Osteocyte (in vitro differentiated cells): ENCODE results near the gene OSBPL6. TPM values are rescaled to one million over a fixed set of nuclear protein-coding genes. Genes with fewer than 3 reads are reported as not detected.

Experiments
- DNase-seq: peaks from one replicate; pipeline ENCODE4 v3.0.0; 2021; ENCODE audit warnings: mixed read lengths; ENCODE audit not compliant: unreplicated experiment; ENCODE audit errors: extremely low spot score
- H3K27ac Mint-ChIP-seq: one replicate; pipeline ENCODE4 v1.8.0; 2021; ENCODE audit warnings: mild to moderate bottlenecking, mixed read lengths; ENCODE audit not compliant: unreplicated experiment
- H3K27me3 Mint-ChIP-seq: one replicate; pipeline ENCODE4 v1.8.0; 2021; ENCODE audit warnings: mixed read lengths; ENCODE audit not compliant: unreplicated experiment
- H3K36me3 Mint-ChIP-seq: one replicate; pipeline ENCODE4 v1.8.0; 2021; ENCODE audit warnings: mixed read lengths; ENCODE audit not compliant: unreplicated experiment
- H3K4me1 Mint-ChIP-seq: one replicate; pipeline ENCODE4 v1.8.0; 2021; ENCODE audit warnings: mixed read lengths; ENCODE audit not compliant: unreplicated experiment
- H3K4me3 Mint-ChIP-seq: one replicate; pipeline ENCODE4 v1.8.0; 2021; ENCODE audit warnings: mild to moderate bottlenecking, moderate library complexity, mixed read lengths; ENCODE audit not compliant: unreplicated experiment
- H3K9me3 Mint-ChIP-seq: one replicate; pipeline ENCODE4 v1.8.0; 2021; ENCODE audit warnings: mixed read lengths; ENCODE audit not compliant: unreplicated experiment
- total RNA-seq: library from RNA; stranded (reverse); gene quantifications from 2 replicates; pipeline ENCODE4 v1.2.1, GENCODE V29; 2021
- TF ChIP-seq, protein P1 (sequence below): fragments of 200-600 bp; sonication (generic); IDR thresholded peaks from 2 replicates; pipeline ENCODE4 v1.5.0; 2021; ENCODE audit warnings: antibody characterized with exemption, mild to moderate bottlenecking, moderate library complexity

The OSBPL6 gene
- total RNA-seq, 1 donor from 2014 or later, result 3.9 TPM

DNA sequence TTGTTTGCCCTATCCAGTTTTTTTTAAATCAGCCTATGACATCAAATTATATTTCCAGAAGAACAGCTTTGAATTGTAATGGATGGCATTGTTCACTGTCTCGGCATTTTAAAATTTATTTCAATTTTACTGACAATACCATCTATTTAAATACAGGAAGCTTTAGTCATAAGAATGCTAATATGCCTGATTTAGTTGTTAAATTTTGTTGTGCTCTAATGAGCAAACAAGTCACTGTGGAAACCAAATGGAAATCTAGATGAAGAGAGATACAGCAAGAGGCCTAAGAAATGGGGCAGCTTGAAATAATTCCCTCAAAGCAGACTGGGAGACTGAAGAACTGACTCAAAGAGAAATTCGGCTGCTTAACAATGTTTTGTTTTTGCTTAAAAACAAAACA, 76.8 kb downstream of the OSBPL6 start:
- Mint-ChIP-seq H3K27me3 (no peaks in the 10 kb centered on the region), H3K4me1 (no peaks in the 10 kb centered on the region), H3K9me3 (no peaks in the 10 kb centered on the region), H3K36me3 (no peaks in the 10 kb centered on the region), H3K27ac (no peak overlapping the region), H3K4me3 (no peak overlapping the region)
- no peak for DNase-seq
- TF ChIP-seq, protein P1, sequence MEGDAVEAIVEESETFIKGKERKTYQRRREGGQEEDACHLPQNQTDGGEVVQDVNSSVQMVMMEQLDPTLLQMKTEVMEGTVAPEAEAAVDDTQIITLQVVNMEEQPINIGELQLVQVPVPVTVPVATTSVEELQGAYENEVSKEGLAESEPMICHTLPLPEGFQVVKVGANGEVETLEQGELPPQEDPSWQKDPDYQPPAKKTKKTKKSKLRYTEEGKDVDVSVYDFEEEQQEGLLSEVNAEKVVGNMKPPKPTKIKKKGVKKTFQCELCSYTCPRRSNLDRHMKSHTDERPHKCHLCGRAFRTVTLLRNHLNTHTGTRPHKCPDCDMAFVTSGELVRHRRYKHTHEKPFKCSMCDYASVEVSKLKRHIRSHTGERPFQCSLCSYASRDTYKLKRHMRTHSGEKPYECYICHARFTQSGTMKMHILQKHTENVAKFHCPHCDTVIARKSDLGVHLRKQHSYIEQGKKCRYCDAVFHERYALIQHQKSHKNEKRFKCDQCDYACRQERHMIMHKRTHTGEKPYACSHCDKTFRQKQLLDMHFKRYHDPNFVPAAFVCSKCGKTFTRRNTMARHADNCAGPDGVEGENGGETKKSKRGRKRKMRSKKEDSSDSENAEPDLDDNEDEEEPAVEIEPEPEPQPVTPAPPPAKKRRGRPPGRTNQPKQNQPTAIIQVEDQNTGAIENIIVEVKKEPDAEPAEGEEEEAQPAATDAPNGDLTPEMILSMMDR, result no peak

DNA sequence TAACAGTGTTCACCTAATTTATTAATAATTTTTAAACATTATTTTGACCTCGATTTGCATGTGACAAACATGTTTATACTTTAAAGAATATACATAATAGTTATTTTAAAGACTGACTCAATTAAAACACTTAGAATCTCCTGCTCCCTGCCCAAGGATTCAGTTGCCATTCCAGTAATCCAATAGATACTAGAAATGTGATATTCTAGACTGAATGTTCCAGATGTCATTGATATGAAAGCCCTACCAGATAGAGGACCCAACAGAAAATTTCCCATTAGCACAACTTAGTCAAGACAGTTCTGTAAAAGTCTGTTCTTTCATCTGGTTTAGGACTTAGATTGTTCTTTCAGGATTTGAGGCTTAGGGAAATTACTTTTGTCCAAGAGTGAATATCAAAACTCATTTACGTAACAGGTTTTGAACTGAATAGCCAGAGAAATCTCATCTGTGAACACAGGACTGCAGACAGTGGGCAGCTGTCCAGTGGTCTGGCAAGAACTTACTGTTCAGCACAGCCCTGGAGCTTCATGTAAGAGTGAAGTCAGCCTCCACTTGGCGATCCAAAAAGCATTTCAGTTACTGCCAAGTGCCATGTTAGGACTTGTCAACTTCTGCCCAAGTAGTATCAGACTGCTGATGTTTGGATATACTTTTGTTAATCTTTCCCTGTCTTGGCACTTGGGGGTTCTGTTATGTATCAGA, 77.5 kb downstream of the OSBPL6 start:
- TF ChIP-seq, protein P1, result no peak
- no peak for DNase-seq

DNA sequence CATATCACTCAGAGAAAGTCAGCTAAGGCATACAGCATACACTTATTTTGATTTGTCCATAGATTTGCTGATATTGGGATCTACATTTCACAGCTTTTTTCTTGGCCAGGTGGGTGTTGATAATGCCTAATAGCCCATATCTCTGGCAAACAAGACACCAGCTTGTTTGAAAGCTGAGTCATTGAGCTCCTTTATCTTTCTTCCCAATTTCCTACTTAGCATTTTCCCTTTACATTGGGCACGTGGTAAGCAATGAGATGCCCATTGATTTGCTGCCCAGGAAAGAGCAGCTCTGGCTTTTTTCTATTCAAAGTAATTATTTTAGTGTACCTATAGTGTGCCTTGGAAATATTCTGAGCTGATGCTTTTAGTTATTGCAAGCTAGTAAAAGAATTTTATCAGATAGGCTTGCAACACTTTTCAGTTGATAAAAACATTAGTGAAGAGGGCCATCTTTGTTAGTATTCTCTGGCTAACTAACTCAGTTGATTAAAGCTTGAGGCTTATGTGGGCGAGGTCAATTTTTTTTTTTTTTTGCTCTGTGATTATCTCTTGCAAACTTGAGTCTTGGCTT, 79.6 kb downstream of the OSBPL6 start:
- Mint-ChIP-seq H3K4me3 (no peak overlapping the region), H3K27me3 (no peaks in the 10 kb centered on the region), H3K9me3 (no peaks in the 10 kb centered on the region), H3K27ac (no peak overlapping the region), H3K36me3 (no peaks in the 10 kb centered on the region), H3K4me1 (peaks cover 14% of the 10 kb centered on the region)
- DNase-seq, result no peak
- TF ChIP-seq, protein P1, result no peak

More for the DNA sequence above, 77.5 kb downstream of the OSBPL6 start:
- Mint-ChIP-seq H3K27ac (no peak overlapping the region), H3K27me3 (no peaks in the 10 kb centered on the region), H3K36me3 (no peaks in the 10 kb centered on the region), H3K4me1 (no peaks in the 10 kb centered on the region), H3K4me3 (no peak overlapping the region), H3K9me3 (no peaks in the 10 kb centered on the region)

DNA sequence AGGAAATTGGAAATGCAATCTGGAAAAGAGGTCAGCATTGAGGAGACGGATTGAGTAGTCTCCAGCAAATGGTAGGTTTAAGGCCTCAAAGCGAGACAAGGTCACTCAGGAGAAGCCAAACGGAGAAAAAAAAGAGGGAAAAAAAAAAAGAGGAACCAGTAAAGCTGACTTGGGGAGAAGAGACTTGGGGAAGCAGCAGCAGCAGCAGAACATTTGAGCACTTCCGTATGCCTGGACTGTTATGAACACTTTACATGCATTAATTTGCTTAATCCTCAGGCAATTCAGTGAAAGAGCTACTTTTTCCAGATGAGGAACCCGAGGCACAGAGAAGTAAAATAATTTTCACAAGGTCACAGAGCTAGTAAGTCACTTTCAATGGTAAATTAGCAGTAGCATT, 81.3 kb downstream of the OSBPL6 start:
- peaks cover 23% of the 10 kb centered on the region for H3K4me1 Mint-ChIP-seq
- no peaks in the 10 kb centered on the region for H3K27me3 Mint-ChIP-seq
- no peak for DNase-seq
- H3K27ac Mint-ChIP-seq, result no peak overlapping the region
- H3K4me3 Mint-ChIP-seq, result no peak overlapping the region
- no peaks in the 10 kb centered on the region for H3K9me3 Mint-ChIP-seq
- no peaks in the 10 kb centered on the region for H3K36me3 Mint-ChIP-seq
- TF ChIP-seq, protein P1, result no peak

DNA sequence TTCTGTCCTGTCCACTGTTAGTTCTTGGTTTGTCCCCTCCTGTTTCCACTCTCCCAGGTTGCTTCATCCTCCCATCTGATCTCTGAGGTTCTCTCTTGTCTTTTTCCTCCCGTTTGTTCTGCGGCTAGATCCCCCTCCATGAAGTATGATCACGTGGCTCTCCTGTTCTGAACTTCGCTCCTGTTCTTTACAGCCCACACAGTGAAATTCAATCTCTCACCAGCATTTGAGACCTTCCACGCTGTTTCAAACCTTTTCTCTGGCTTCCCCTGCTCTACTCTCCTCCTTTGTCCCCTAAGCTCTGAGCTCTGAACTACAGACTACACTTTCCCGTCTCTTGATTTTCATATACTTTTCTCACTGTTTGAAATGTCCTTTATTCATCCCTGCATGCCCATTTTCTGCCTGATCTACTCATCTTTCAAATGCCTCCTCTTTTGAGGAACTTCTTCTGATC, 83.5 kb downstream of the OSBPL6 start:
- H3K4me1 Mint-ChIP-seq, result peaks cover 26% of the 10 kb centered on the region
- H3K36me3 Mint-ChIP-seq, result no peaks in the 10 kb centered on the region
- H3K9me3 Mint-ChIP-seq, result no peaks in the 10 kb centered on the region
- no peaks in the 10 kb centered on the region for H3K27me3 Mint-ChIP-seq
- TF ChIP-seq, protein P1, result no peak
- H3K4me3 Mint-ChIP-seq, result peak overlapping the region; percentile 10
- DNase-seq, result no peak
- H3K27ac Mint-ChIP-seq, result peak overlapping the region; percentile 3
